ENCODE results near the gene CIDEA. TPM values are rescaled to one million over a fixed set of nuclear protein-coding genes. Genes with fewer than 3 reads are reported as not detected.
"Not testable (repeated sequence)": the region's sequence is repeated elsewhere in the genome, so short reads cannot be mapped to it uniquely, and the experiment has no call there.

Gene CIDEA
- total RNA-seq, 1 experiment from 2014 or later: 0.50 TPM

DNA sequence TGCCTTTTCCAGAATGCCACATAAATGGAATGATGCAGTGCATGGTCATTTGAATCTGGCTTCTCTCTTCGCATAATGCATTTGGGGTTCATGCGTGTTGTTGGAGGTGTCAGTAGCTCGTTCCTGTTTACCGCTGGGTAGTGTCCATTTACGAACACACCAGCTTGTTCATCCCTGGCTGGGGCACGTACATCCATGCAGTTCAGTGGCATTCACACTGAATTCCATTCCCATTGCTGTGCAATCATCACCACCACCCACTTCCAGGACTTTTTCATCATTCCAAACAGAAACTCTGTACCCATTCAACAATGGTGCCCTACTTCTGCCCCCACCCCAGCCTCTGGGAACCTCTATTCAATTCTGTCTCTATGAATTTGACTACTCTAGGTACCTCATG lies 14.7 kb upstream of the CIDEA start (continued):
- TF ChIP-seq ZNF138 (CRISPR knock-in tag; conservative IDR thresholded peaks at IDR 0.05): no peak
- no peak for TF ChIP-seq SOX15 (CRISPR knock-in tag; IDR thresholded peaks at IDR 0.05)
- no peak for TF ChIP-seq TEAD4 (CRISPR knock-in tag; IDR thresholded peaks at IDR 0.05)
- TF ChIP-seq, protein P1, sequence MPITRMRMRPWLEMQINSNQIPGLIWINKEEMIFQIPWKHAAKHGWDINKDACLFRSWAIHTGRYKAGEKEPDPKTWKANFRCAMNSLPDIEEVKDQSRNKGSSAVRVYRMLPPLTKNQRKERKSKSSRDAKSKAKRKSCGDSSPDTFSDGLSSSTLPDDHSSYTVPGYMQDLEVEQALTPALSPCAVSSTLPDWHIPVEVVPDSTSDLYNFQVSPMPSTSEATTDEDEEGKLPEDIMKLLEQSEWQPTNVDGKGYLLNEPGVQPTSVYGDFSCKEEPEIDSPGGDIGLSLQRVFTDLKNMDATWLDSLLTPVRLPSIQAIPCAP (CRISPR knock-in tag; IDR thresholded peaks at IDR 0.05): no peak
- TF ChIP-seq GABPB1 (CRISPR knock-in tag; IDR thresholded peaks at IDR 0.05): no peak
- TF ChIP-seq, protein P2, sequence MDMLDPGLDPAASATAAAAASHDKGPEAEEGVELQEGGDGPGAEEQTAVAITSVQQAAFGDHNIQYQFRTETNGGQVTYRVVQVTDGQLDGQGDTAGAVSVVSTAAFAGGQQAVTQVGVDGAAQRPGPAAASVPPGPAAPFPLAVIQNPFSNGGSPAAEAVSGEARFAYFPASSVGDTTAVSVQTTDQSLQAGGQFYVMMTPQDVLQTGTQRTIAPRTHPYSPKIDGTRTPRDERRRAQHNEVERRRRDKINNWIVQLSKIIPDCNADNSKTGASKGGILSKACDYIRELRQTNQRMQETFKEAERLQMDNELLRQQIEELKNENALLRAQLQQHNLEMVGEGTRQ (CRISPR knock-in tag; IDR thresholded peaks at IDR 0.05): no peak

DNA sequence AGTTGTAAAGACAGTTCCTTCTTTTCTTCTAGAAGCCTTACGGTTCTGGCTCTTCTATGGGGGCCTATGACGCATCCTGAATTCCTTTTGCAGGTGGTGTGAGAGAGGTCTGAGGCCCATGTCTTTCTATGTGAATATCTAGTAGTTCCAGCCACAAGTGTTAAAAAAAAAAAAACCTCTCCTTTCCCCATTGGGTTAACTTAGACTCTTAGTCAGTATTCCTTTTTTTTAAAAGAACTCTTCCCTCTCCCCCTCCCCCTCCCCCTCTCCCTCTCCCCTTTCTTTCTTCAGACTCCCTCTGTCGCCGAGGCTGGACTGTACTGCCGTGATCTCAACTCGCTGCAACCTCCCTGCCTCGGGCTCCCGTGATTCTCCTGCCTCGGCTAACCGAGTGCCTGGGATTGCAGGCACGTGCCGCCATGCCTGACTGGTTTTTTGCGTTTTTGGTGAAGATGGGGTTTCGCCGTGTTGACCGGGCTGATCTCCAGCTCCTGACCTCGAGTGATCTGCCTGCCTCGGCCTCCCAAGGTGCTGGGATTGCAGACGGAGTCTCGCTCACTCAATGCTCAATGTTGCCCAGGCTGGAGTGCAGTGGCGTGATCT lies 11.4 kb upstream of the CIDEA start:
- Mint-ChIP-seq H3K27me3 (ENCODE audit: low read depth) (peaks cover 27% of the 10 kb centered on the region), H3K36me3 (0 out of 2 replicates have a peak, but pooled peaks cover 3% of the 10 kb centered on the region), H3K27ac (no peak overlapping the region), H3K4me3 (no peak overlapping the region), H3K4me1 (no peaks in the 10 kb centered on the region), H3K9me3 (peaks cover 4% of the 10 kb centered on the region; the same call in 1 of the 2 replicates)
- DNase-seq (ENCODE audit: low spot score): no peak
- ATAC-seq: no peak
- TF ChIP-seq, protein P3, sequence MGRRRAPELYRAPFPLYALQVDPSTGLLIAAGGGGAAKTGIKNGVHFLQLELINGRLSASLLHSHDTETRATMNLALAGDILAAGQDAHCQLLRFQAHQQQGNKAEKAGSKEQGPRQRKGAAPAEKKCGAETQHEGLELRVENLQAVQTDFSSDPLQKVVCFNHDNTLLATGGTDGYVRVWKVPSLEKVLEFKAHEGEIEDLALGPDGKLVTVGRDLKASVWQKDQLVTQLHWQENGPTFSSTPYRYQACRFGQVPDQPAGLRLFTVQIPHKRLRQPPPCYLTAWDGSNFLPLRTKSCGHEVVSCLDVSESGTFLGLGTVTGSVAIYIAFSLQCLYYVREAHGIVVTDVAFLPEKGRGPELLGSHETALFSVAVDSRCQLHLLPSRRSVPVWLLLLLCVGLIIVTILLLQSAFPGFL (CRISPR knock-in tag; IDR thresholded peaks at IDR 0.05; ENCODE audit: borderline replicate concordance): no peak
- TF ChIP-seq, protein P4, sequence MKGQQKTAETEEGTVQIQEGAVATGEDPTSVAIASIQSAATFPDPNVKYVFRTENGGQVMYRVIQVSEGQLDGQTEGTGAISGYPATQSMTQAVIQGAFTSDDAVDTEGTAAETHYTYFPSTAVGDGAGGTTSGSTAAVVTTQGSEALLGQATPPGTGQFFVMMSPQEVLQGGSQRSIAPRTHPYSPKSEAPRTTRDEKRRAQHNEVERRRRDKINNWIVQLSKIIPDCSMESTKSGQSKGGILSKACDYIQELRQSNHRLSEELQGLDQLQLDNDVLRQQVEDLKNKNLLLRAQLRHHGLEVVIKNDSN (CRISPR knock-in tag; IDR thresholded peaks at IDR 0.05): no peak
- TF ChIP-seq, protein P5, sequence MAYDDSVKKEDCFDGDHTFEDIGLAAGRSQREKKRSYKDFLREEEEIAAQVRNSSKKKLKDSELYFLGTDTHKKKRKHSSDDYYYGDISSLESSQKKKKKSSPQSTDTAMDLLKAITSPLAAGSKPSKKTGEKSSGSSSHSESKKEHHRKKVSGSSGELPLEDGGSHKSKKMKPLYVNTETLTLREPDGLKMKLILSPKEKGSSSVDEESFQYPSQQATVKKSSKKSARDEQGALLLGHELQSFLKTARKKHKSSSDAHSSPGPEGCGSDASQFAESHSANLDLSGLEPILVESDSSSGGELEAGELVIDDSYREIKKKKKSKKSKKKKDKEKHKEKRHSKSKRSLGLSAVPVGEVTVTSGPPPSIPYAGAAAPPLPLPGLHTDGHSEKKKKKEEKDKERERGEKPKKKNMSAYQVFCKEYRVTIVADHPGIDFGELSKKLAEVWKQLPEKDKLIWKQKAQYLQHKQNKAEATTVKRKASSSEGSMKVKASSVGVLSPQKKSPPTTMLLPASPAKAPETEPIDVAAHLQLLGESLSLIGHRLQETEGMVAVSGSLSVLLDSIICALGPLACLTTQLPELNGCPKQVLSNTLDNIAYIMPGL (CRISPR knock-in tag; IDR thresholded peaks at IDR 0.05): no peak
- no peak for TF ChIP-seq CREM (CRISPR knock-in tag; IDR thresholded peaks at IDR 0.05)
- no peak for TF ChIP-seq KAT7 (CRISPR knock-in tag; IDR thresholded peaks at IDR 0.05; ENCODE audit: borderline replicate concordance)
- no peak for TF ChIP-seq NFATC4 (CRISPR knock-in tag; IDR thresholded peaks at IDR 0.05)
- no peak for TF ChIP-seq ZNF232 (CRISPR knock-in tag; IDR thresholded peaks at IDR 0.05)
- TF ChIP-seq, protein P6, sequence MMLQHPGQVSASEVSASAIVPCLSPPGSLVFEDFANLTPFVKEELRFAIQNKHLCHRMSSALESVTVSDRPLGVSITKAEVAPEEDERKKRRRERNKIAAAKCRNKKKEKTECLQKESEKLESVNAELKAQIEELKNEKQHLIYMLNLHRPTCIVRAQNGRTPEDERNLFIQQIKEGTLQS (CRISPR knock-in tag; conservative IDR thresholded peaks at IDR 0.05): no peak
- CTCF ChIA-PET: interaction anchor here (0.7 kb wide), 1 partner anchor 1080 kb away, joined by 4 read pairs; no protein-coding TSS in a partner anchor
- POLR2A ChIA-PET: no interaction called here

DNA sequence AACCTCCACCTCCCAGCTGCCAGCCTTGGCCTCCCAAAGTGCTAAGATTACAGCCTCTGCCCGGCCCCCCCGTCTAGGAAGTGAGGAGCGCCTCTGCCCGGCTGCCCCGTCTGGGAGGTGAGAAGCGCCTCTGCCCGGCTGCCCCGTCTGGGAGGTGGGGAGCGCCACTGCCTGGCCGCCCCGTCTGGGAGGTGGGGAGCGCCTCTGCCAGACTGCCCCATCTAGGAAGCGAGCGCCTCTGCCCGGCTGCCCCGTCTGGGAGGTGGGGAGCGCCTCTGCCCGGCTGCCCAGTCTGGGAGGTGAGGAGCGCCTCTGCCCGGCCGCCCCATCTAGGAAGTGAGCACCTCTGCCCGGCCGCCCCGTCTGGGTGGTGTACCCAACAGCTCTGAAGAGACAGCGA lies 10.9 kb upstream of the CIDEA start:
- H3K27ac Mint-ChIP-seq, POLR2A ChIA-PET: not testable (repeated sequence)

DNA sequence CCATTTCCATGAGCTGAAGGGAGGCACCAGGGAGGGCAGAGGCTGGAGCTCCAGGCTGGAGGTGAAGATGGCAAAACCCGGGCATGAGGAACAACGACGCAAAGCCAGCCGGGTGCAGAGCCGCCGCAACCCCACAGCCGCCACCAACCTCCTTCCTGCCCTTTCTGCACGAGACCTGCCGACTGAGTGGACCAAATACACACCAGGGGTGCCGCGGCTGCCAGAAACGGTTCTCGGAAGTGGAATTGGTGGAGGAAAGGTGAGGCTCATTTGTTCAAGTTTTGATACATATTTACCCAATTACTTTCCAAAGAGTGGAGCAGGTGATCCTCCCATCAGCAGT lies 8.4 kb upstream of the CIDEA start:
- Mint-ChIP-seq H3K4me1 (no peaks in the 10 kb centered on the region), H3K27me3 (ENCODE audit: low read depth) (peaks cover 27% of the 10 kb centered on the region), H3K27ac (no peak overlapping the region), H3K9me3 (peaks cover 4% of the 10 kb centered on the region; the same call in 1 of the 2 replicates), H3K4me3 (no peak overlapping the region), H3K36me3 (0 out of 2 replicates have a peak, but pooled peaks cover 3% of the 10 kb centered on the region)
- no peak for ATAC-seq
- ChIA-PET POLR2A (no interaction called here), CTCF (interaction anchor here (1.3 to 3.6 kb wide), 5 partner anchors 9 to 43 kb away, joined by 3 to 32 read pairs (median 14); no protein-coding TSS in a partner anchor)
- DNase-seq (ENCODE audit: low spot score): no peak
- TF ChIP-seq SP1 (CRISPR knock-in tag; conservative IDR thresholded peaks at IDR 0.05): no peak
- TF ChIP-seq, protein P7, sequence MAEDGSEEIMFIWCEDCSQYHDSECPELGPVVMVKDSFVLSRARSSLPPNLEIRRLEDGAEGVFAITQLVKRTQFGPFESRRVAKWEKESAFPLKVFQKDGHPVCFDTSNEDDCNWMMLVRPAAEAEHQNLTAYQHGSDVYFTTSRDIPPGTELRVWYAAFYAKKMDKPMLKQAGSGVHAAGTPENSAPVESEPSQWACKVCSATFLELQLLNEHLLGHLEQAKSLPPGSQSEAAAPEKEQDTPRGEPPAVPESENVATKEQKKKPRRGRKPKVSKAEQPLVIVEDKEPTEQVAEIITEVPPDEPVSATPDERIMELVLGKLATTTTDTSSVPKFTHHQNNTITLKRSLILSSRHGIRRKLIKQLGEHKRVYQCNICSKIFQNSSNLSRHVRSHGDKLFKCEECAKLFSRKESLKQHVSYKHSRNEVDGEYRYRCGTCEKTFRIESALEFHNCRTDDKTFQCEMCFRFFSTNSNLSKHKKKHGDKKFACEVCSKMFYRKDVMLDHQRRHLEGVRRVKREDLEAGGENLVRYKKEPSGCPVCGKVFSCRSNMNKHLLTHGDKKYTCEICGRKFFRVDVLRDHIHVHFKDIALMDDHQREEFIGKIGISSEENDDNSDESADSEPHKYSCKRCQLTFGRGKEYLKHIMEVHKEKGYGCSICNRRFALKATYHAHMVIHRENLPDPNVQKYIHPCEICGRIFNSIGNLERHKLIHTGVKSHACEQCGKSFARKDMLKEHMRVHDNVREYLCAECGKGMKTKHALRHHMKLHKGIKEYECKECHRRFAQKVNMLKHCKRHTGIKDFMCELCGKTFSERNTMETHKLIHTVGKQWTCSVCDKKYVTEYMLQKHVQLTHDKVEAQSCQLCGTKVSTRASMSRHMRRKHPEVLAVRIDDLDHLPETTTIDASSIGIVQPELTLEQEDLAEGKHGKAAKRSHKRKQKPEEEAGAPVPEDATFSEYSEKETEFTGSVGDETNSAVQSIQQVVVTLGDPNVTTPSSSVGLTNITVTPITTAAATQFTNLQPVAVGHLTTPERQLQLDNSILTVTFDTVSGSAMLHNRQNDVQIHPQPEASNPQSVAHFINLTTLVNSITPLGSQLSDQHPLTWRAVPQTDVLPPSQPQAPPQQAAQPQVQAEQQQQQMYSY (CRISPR knock-in tag; IDR thresholded peaks at IDR 0.05): no peak

More for the DNA sequence above, 10.9 kb upstream of the CIDEA start:
- CTCF ChIA-PET: interaction anchor here (0.7 kb wide), 1 partner anchor 1081 kb away, joined by 4 read pairs; no protein-coding TSS in a partner anchor
- not testable (repeated sequence) for DNase-seq (ENCODE audit: low spot score); H3K4me3 Mint-ChIP-seq; ATAC-seq; H3K36me3 Mint-ChIP-seq; H3K4me1 Mint-ChIP-seq; H3K9me3 Mint-ChIP-seq
- H3K27me3 Mint-ChIP-seq (ENCODE audit: low read depth): peaks cover 27% of the 10 kb centered on the region
